C4-2B (cell line): ENCODE results near the gene FRAS1.

Source experiments
- H3K27ac ChIP-seq: fragments of 450-650 bp; 2 replicates; pipeline ENCODE4 v1.5.1; 2017
- CTCF ChIP-seq: fragments of 450-650 bp; conservative IDR thresholded peaks from 2 replicates; pipeline ENCODE4 v1.5.1; 2017; ENCODE audit warnings: mild to moderate bottlenecking
- ZFX ChIP-seq: fragments of 450-650 bp; IDR thresholded peaks from 2 replicates; pipeline ENCODE4 v1.6.1; 2017

The FRAS1 gene

GRCh38 chr4:78210694-78211410 is 153.7 kb downstream of the FRAS1 start:
- H3K27ac ChIP-seq = no peak overlapping the region
- TF ChIP-seq CTCF (no peak), ZFX (no peak)

- TF ChIP-seq CTCF = no peak
- TF ChIP-seq ZFX = no peak
- H3K27ac ChIP-seq = no peak overlapping the region
Measured at GRCh38 chr4:78213218-78213617, 156.1 kb downstream of the FRAS1 start.

- no peak overlapping the region for H3K27ac ChIP-seq
- TF ChIP-seq CTCF = no peak
- TF ChIP-seq ZFX = no peak
Measured at GRCh38 chr4:78214078-78214477, 157.0 kb downstream of the FRAS1 start.

GRCh38 chr4:78217557-78217956 is 160.4 kb downstream of the FRAS1 start:
- H3K27ac ChIP-seq = no peak overlapping the region
- TF ChIP-seq ZFX (no peak), CTCF (no peak)

- H3K27ac ChIP-seq = no peak overlapping the region
- TF ChIP-seq CTCF = no peak
- no peak for TF ChIP-seq ZFX
Measured at GRCh38 chr4:78218260-78218659, 161.1 kb downstream of the FRAS1 start.

GRCh38 chr4:78219825-78220224 is 162.7 kb downstream of the FRAS1 start:
- no peak overlapping the region for H3K27ac ChIP-seq
- TF ChIP-seq ZFX (no peak), CTCF (no peak)

- TF ChIP-seq ZFX (no peak), CTCF (no peak)
- no peak overlapping the region for H3K27ac ChIP-seq
Measured at GRCh38 chr4:78220283-78220682, 163.2 kb downstream of the FRAS1 start.
